ENCODE measurements around the gene ZFPM1.
"Not testable (repeated sequence)": the region's sequence is repeated elsewhere in the genome, so short reads cannot be mapped to it uniquely, and the experiment has no call there.

ZFPM1 gene

DNA sequence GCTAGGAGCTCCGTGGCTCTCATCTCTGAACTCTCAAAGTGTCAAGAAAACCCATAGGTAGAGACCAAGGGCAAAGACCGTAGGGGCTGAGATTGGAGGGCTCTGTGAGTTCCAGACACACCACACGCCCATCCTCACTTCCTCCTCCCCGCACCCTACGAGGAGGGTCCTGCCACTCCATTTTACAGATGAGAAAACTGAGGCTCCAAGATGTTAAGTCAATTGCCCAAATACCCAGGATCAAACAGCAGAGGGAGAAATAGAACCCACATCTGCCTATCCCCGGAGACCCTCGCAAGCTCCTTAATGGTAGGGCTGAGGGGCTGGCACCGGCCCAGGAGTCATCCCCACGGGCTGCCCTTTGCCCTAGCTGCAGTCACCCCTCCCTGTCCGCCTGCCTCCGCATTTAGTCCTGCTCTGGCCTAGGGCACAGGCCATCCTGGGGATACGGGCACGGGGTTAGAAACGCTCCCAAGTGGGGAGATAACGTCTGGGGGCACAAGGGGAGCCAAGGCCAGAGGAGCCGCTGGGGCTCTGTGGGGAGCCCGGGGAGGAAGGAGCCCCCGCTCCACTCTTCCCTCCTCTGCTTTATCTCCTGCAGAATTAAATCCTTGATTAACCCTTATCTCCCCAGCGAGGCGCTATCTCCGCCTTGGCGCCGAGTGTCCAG lies 63.0 kb downstream of the ZFPM1 start:
- H3K4me3 ChIP-seq (ENCODE audit: low read depth, low read length): no peak overlapping the region
- DNase-seq (ENCODE audit: low read depth): no peak
- TF ChIP-seq, protein P1, sequence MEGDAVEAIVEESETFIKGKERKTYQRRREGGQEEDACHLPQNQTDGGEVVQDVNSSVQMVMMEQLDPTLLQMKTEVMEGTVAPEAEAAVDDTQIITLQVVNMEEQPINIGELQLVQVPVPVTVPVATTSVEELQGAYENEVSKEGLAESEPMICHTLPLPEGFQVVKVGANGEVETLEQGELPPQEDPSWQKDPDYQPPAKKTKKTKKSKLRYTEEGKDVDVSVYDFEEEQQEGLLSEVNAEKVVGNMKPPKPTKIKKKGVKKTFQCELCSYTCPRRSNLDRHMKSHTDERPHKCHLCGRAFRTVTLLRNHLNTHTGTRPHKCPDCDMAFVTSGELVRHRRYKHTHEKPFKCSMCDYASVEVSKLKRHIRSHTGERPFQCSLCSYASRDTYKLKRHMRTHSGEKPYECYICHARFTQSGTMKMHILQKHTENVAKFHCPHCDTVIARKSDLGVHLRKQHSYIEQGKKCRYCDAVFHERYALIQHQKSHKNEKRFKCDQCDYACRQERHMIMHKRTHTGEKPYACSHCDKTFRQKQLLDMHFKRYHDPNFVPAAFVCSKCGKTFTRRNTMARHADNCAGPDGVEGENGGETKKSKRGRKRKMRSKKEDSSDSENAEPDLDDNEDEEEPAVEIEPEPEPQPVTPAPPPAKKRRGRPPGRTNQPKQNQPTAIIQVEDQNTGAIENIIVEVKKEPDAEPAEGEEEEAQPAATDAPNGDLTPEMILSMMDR (IDR thresholded peaks at IDR 0.05; ENCODE audit: control insufficient read depth, extremely low read depth, insufficient read depth): no peak

DNA sequence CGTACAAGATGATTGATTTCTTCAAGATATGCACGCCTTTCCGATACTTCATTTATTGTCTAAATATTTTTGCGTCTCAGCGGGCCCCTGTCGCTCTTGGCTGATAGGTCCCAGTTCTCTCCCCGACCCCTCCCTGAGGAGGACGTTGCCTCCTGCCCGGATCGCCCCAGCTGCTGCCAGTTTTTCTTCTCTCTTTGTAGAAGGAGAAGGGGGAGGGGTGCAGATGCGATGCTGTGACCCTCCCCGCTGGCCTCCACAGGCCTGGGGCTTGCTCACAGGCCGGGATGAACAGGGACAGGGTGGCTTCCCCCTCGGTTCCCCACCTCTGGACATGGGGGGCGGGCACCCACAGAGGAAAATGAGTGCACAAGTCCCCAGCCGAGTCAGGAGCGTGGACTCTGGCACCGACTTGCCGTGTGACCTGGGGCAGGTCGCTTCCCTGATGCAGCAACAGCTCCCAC lies 63.6 kb downstream of the ZFPM1 start:
- H3K4me3 ChIP-seq (ENCODE audit: low read depth, low read length): no peak overlapping the region
- DNase-seq (ENCODE audit: low read depth): no peak
- TF ChIP-seq, protein P1 (IDR thresholded peaks at IDR 0.05; ENCODE audit: control insufficient read depth, extremely low read depth, insufficient read depth): no peak

- DNase-seq (ENCODE audit: low read depth): not testable (repeated sequence)
Measured at GRCh38 chr16:88517208-88517774, 64.2 kb downstream of the ZFPM1 start.

GRCh38 chr16:88518411-88519111 lies 65.5 kb downstream of the ZFPM1 start:
- not testable (repeated sequence) for DNase-seq (ENCODE audit: low read depth); H3K4me3 ChIP-seq (ENCODE audit: low read depth, low read length)

More at GRCh38 chr16:88517208-88517774, 64.2 kb downstream of the ZFPM1 start:
- H3K4me3 ChIP-seq (ENCODE audit: low read depth, low read length): not testable (repeated sequence)

DNA sequence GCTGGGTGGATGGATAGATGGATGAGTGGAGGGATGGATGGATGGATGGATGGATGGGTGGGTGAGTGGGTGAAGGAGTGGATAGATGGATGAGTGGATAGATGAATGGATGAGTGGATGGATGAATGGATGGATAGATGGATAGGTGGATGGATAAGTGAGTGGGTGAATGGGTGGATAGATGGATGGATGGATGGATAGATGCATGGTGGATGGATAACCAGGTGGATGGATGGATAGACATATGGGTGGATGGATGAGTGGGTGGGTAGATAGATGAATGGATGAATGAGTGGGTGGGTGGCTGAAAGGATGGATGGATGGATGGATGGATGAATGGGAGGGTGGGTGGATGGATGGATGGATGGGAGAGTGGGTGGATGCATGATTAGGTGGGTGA lies 66.2 kb downstream of the ZFPM1 start:
- DNase-seq (ENCODE audit: low read depth): no peak
- H3K4me3 ChIP-seq (ENCODE audit: low read depth, low read length): no peak overlapping the region
- TF ChIP-seq, protein P1 (IDR thresholded peaks at IDR 0.05; ENCODE audit: control insufficient read depth, extremely low read depth, insufficient read depth): no peak

DNA sequence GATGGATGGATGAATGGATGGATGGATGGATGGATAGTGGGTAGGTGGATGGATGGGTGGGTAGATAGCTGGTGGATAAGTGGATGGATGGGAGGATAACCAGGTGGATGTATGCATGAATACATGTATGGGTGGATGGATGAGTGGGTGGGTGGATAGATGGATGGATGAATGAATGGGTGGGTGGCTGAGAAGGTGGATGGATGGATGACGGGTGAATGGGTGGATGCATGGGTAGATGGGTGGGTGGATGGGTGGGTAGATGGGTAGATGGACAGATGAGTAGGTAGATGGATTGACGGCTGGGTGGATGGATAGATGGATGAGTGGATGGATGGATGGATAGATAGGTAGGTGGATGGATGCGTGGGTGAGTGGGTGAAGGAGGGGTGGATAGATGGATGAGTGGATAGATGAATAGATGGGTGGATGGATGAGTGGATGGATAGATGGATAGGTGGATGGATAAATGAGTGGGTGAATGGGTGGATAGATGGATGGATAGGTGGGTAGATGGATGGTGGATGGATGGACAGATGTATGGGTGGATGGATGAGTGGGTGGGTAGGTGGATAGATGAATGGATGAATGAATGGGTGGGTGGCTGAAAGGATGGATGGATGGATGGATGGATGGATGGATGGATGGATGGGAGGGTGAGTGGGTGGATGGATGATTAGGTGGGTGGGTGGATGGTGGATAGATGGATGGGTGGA lies 67.0 kb downstream of the ZFPM1 start:
- DNase-seq (ENCODE audit: low read depth): no peak
- TF ChIP-seq, protein P1 (IDR thresholded peaks at IDR 0.05; ENCODE audit: control insufficient read depth, extremely low read depth, insufficient read depth): no peak
- H3K4me3 ChIP-seq (ENCODE audit: low read depth, low read length): no peak overlapping the region

GRCh38 chr16:88521674-88522073 lies 68.6 kb downstream of the ZFPM1 start:
- TF ChIP-seq, protein P1 (IDR thresholded peaks at IDR 0.05; ENCODE audit: control insufficient read depth, extremely low read depth, insufficient read depth): no peak
- no peak overlapping the region for H3K4me3 ChIP-seq (ENCODE audit: low read depth, low read length)
- no peak for DNase-seq (ENCODE audit: low read depth)

Measured in LNCaP clone FGC (cell line).